Central memory CD4-positive, alpha-beta T cell (primary cell): ENCODE measurements around the gene FAIM2.

ENCODE experiments used
- DNase-seq: peaks from one replicate; pipeline ENCODE4 v3.0.0; 2022

The FAIM2 gene

GRCh38 chr12:49917166-49917787, 13.6 kb upstream of the FAIM2 start:
- DNase-seq = no peak

GRCh38 chr12:49916129-49916919, 12.6 kb upstream of the FAIM2 start:
- no peak for DNase-seq

GRCh38 chr12:49912345-49913255, 8.9 kb upstream of the FAIM2 start:
- no peak for DNase-seq

GRCh38 chr12:49911213-49911605, 7.5 kb upstream of the FAIM2 start:
- DNase-seq = no peak

GRCh38 chr12:49910331-49911212, 6.9 kb upstream of the FAIM2 start:
- DNase-seq = no peak

- no peak for DNase-seq
Observed at GRCh38 chr12:49909826-49910225, 6.1 kb upstream of the FAIM2 start.

- no peak for DNase-seq
Observed at GRCh38 chr12:49909356-49909755, 5.7 kb upstream of the FAIM2 start.

GRCh38 chr12:49907352-49907751, 3.7 kb upstream of the FAIM2 start:
- no peak for DNase-seq

GRCh38 chr12:49905718-49906314, 2.1 kb upstream of the FAIM2 start:
- DNase-seq = no peak

GRCh38 chr12:49904601-49905000, 901 bp upstream of the FAIM2 start:
- DNase-seq = no peak

GRCh38 chr12:49903351-49903699, 375 bp downstream of the FAIM2 start:
- no peak for DNase-seq

- no peak for DNase-seq
Observed at GRCh38 chr12:49902399-49903350, 1.0 kb downstream of the FAIM2 start.

- DNase-seq = no peak
Observed at GRCh38 chr12:49901986-49902385, 1.7 kb downstream of the FAIM2 start.

- no peak for DNase-seq
Observed at GRCh38 chr12:49901026-49901425, 2.7 kb downstream of the FAIM2 start.

GRCh38 chr12:49900371-49900770, 3.3 kb downstream of the FAIM2 start:
- no peak for DNase-seq

- DNase-seq = no peak
Observed at GRCh38 chr12:49899921-49900320, 3.8 kb downstream of the FAIM2 start.

- no peak for DNase-seq
Observed at GRCh38 chr12:49899286-49899843, 4.3 kb downstream of the FAIM2 start.

- no peak for DNase-seq
Observed at GRCh38 chr12:49897276-49897675, 6.4 kb downstream of the FAIM2 start.

GRCh38 chr12:49895773-49896172, 7.9 kb downstream of the FAIM2 start:
- no peak for DNase-seq

- no peak for DNase-seq
Observed at GRCh38 chr12:49894751-49895148, 8.9 kb downstream of the FAIM2 start.
